Loucy (cell line): ENCODE data around the gene MUC13.

Experiments
- H2AFZ ChIP-seq: fragments of 200-600 bp; sonication (generic); 2 replicates; pipeline ENCODE4 v1.6.0; 2016; ENCODE audit warnings: antibody characterized with exemption, mild to moderate bottlenecking, low read length, moderate library complexity
- H3F3A ChIP-seq: fragments of 200-600 bp; 2 replicates; pipeline ENCODE4 v1.6.0; 2016; ENCODE audit warnings: antibody characterized with exemption, low read depth, mild to moderate bottlenecking
- H3K27me3 ChIP-seq: fragments of 200-600 bp; sonication (generic); 2 replicates; pipeline ENCODE4 v1.6.1; 2014; ENCODE audit warnings: low read length, mild to moderate bottlenecking; ENCODE audit not compliant: insufficient read depth, poor library complexity, severe bottlenecking
- H3K36me3 ChIP-seq: fragments of 200-600 bp; sonication (generic); 2 replicates; pipeline ENCODE4 v1.6.1; 2016; ENCODE audit warnings: low read length; ENCODE audit not compliant: insufficient read depth
- H3K4me1 ChIP-seq: fragments of 200-600 bp; sonication (generic); 2 replicates; pipeline ENCODE4 v1.5.1; 2014; ENCODE audit warnings: low read length, mild to moderate bottlenecking; ENCODE audit not compliant: insufficient read depth, poor library complexity, severe bottlenecking
- H3K4me2 ChIP-seq: fragments of 200-600 bp; sonication (generic); 2 replicates; pipeline ENCODE4 v1.6.0; 2014; ENCODE audit warnings: antibody characterized with exemption, low read length, low read depth, mild to moderate bottlenecking; ENCODE audit not compliant: poor library complexity, severe bottlenecking
- H3K4me3 ChIP-seq: fragments of 200-600 bp; sonication (generic); 2 replicates; pipeline ENCODE4 v1.5.1; 2014; ENCODE audit warnings: low read length, mild to moderate bottlenecking, mixed read lengths; ENCODE audit not compliant: poor library complexity, severe bottlenecking
- H3K79me2 ChIP-seq: fragments of 200-600 bp; sonication (generic); 2 replicates; pipeline ENCODE4 v1.6.1; 2014; ENCODE audit warnings: low read length; ENCODE audit not compliant: insufficient read depth
- H3K9ac ChIP-seq: fragments of 200-600 bp; sonication (generic); 2 replicates; pipeline ENCODE4 v1.6.0; 2014; ENCODE audit warnings: mild to moderate bottlenecking, low read depth, low read length, moderate library complexity; ENCODE audit not compliant: poor library complexity, severe bottlenecking
- H3K9me2 ChIP-seq: fragments of 200-600 bp; sonication (generic); replicated peaks from 2 replicates; pipeline ENCODE4 v1.6.1; 2016; ENCODE audit warnings: low read depth, low read length, mixed read lengths
- H3K9me3 ChIP-seq: fragments of 200-600 bp; sonication (generic); 2 replicates; pipeline ENCODE4 v1.6.1; 2014; ENCODE audit warnings: mild to moderate bottlenecking, antibody characterized with exemption, low read length, low read depth; ENCODE audit not compliant: insufficient read depth
- H4K20me1 ChIP-seq: fragments of 200-600 bp; sonication (generic); 2 replicates; pipeline ENCODE4 v1.6.0; 2014; ENCODE audit warnings: antibody characterized with exemption, low read length, mild to moderate bottlenecking; ENCODE audit not compliant: insufficient read depth, poor library complexity, severe bottlenecking
- CTCF ChIP-seq: fragments of 200-600 bp; sonication (generic); conservative IDR thresholded peaks from 2 replicates; pipeline ENCODE4 v1.5.1; 2014; ENCODE audit warnings: mild to moderate bottlenecking, antibody characterized with exemption, low read length
- EZH2phosphoT487 ChIP-seq: fragments of 200-600 bp; IDR thresholded peaks from 2 replicates; pipeline ENCODE4 v1.6.1; 2018; ENCODE audit warnings: antibody characterized with exemption, mild to moderate bottlenecking, moderate library complexity, borderline replicate concordance

MUC13 gene

GRCh38 chr3:124973290-124973689, 38.7 kb upstream of the MUC13 start:
- H3K4me2 ChIP-seq = no peak overlapping the region
- H3K36me3 ChIP-seq = peaks cover 14% of the 10 kb centered on the region; the same call in 1 of the 2 replicates
- no peak overlapping the region for H2AFZ ChIP-seq
- H3K4me1 ChIP-seq = peaks cover 20% of the 10 kb centered on the region
- no peak overlapping the region for H3K9ac ChIP-seq
- no peaks in the 10 kb centered on the region for H3K79me2 ChIP-seq
- no peaks in the 10 kb centered on the region for H3K9me3 ChIP-seq
- H3F3A ChIP-seq = no peaks in the 10 kb centered on the region
- no peaks in the 10 kb centered on the region for H4K20me1 ChIP-seq
- no peaks in the 10 kb centered on the region for H3K27me3 ChIP-seq
- no peak for TF ChIP-seq CTCF
- no peak for TF ChIP-seq EZH2phosphoT487
- no peak overlapping the region for H3K4me3 ChIP-seq
- no peaks in the 10 kb centered on the region for H3K9me2 ChIP-seq

- Histone ChIP-seq H3K9me3 (no peaks in the 10 kb centered on the region), H3K4me3 (no peak overlapping the region), H4K20me1 (no peaks in the 10 kb centered on the region), H3K4me2 (no peak overlapping the region), H3K9me2 (no peaks in the 10 kb centered on the region), H3K9ac (no peak overlapping the region), H3F3A (no peaks in the 10 kb centered on the region), H3K27me3 (no peaks in the 10 kb centered on the region), H3K4me1 (peaks cover 20% of the 10 kb centered on the region), H3K79me2 (no peaks in the 10 kb centered on the region), H2AFZ (no peak overlapping the region), H3K36me3 (peaks cover 14% of the 10 kb centered on the region; the same call in 1 of the 2 replicates)
- TF ChIP-seq CTCF (no peak), EZH2phosphoT487 (no peak)
These were observed 37.9 kb upstream of the MUC13 start for GRCh38 chr3:124972457-124972856.

GRCh38 chr3:124969963-124970722, 35.6 kb upstream of the MUC13 start:
- H3F3A ChIP-seq = no peaks in the 10 kb centered on the region

More at GRCh38 chr3:124969963-124970722, 35.6 kb upstream of the MUC13 start:
- no peak overlapping the region for H3K9ac ChIP-seq
- no peaks in the 10 kb centered on the region for H3K27me3 ChIP-seq
- no peaks in the 10 kb centered on the region for H4K20me1 ChIP-seq
- H3K4me2 ChIP-seq = no peak overlapping the region
- H3K79me2 ChIP-seq = no peaks in the 10 kb centered on the region
- peaks cover 15% of the 10 kb centered on the region for H3K4me1 ChIP-seq
- H3K9me2 ChIP-seq = no peaks in the 10 kb centered on the region
- H3K9me3 ChIP-seq = no peaks in the 10 kb centered on the region
- no peak overlapping the region for H3K4me3 ChIP-seq
- H3K36me3 ChIP-seq = peaks cover 14% of the 10 kb centered on the region; the same call in 1 of the 2 replicates
- H2AFZ ChIP-seq = no peak overlapping the region
- TF ChIP-seq CTCF = no peak
- TF ChIP-seq EZH2phosphoT487 = no peak
